ENCODE measurements around the gene DMKN.

The DMKN gene

DNA sequence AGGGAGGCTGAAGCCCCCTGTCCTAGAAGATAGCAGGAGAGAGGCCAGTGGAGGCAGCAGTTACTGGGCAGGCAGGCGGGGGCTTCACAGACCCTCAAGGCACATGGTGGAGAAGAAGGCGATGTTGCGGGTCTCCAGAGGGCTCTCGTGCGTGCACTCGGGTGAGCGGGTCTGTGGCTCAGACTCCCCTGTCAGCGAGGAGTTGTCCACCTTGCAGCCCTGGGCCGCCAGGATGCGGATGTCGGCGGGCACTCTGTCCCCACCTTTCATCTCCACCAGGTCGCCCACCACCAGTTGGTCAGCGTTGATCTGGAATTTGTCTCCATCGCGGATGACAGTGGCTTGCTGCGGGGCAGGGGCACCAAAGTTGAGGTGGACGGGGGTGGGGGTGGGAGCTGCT is 46.8 kb upstream of the DMKN start:
- no peak overlapping the region for H3K56ac ChIP-seq (ENCODE audit: low read length)
- no peak overlapping the region for H3K4ac ChIP-seq (ENCODE audit: low read depth, low read length)
- no peak overlapping the region for H3K23ac ChIP-seq (ENCODE audit: low read length)
- H4K8ac ChIP-seq (ENCODE audit: low read depth, low read length) = no peak overlapping the region
- no peak overlapping the region for H3K18ac ChIP-seq (ENCODE audit: low read length)
- no peak overlapping the region for H3K27ac ChIP-seq (ENCODE audit: low read depth, low read length)
- no peak overlapping the region for H2BK5ac ChIP-seq (ENCODE audit: low read length)
- H2BK15ac ChIP-seq (replicated peaks; ENCODE audit: low read depth) = no peak overlapping the region
- no peak overlapping the region for H4K5ac ChIP-seq (ENCODE audit: low read length)
- H3K36me3 ChIP-seq (ENCODE audit: control insufficient read depth, insufficient read depth, low read length) = no peaks in the 10 kb centered on the region
- no peak overlapping the region for H2AK5ac ChIP-seq (ENCODE audit: low read length)
- no peaks in the 10 kb centered on the region for H3K79me2 ChIP-seq (ENCODE audit: control insufficient read depth, insufficient read depth, low read length)
- H3K79me1 ChIP-seq (ENCODE audit: low read length) = no peaks in the 10 kb centered on the region
- H3K4me3 ChIP-seq (ENCODE audit: low read length) = no peak overlapping the region
- no peak overlapping the region for H3K4me2 ChIP-seq (ENCODE audit: low read length)
- no peak overlapping the region for H2BK120ac ChIP-seq (ENCODE audit: low read depth, low read length)
- DNase-seq = no peak
- H3K27me3 ChIP-seq (ENCODE audit: insufficient read depth, low read length, poor library complexity) = no peaks in the 10 kb centered on the region
- H3K9ac ChIP-seq (ENCODE audit: low read length) = no peak overlapping the region
- no peaks in the 10 kb centered on the region for H3K4me1 ChIP-seq (ENCODE audit: control insufficient read depth, low read depth, low read length)
- no CpG with 5 or more reads among the region's 18 CpGs for WGBS (ENCODE audit: extremely low coverage, insufficient coverage, low lambda C conversion rate)

- Histone ChIP-seq H2BK120ac (ENCODE audit: low read depth, low read length) (no peak overlapping the region), H3K79me1 (ENCODE audit: low read length) (no peaks in the 10 kb centered on the region), H3K79me2 (ENCODE audit: control insufficient read depth, insufficient read depth, low read length) (no peaks in the 10 kb centered on the region), H3K27me3 (ENCODE audit: insufficient read depth, low read length, poor library complexity) (no peaks in the 10 kb centered on the region), H3K4me2 (ENCODE audit: low read length) (no peak overlapping the region), H3K56ac (ENCODE audit: low read length) (no peak overlapping the region), H2BK15ac (replicated peaks; ENCODE audit: low read depth) (no peak overlapping the region), H4K8ac (ENCODE audit: low read depth, low read length) (no peak overlapping the region), H3K18ac (ENCODE audit: low read length) (no peak overlapping the region), H2AK5ac (ENCODE audit: low read length) (no peak overlapping the region), H2BK5ac (ENCODE audit: low read length) (no peak overlapping the region), H3K9ac (ENCODE audit: low read length) (no peak overlapping the region), H3K4ac (ENCODE audit: low read depth, low read length) (no peak overlapping the region), H3K27ac (ENCODE audit: low read depth, low read length) (no peak overlapping the region), H3K4me1 (ENCODE audit: control insufficient read depth, low read depth, low read length) (no peaks in the 10 kb centered on the region), H3K4me3 (ENCODE audit: low read length) (no peak overlapping the region), H3K23ac (ENCODE audit: low read length) (no peak overlapping the region), H3K36me3 (ENCODE audit: control insufficient read depth, insufficient read depth, low read length) (no peaks in the 10 kb centered on the region), H4K5ac (ENCODE audit: low read length) (no peak overlapping the region)
- DNase-seq = no peak
- no CpG with 5 or more reads among the region's 23 CpGs for WGBS (ENCODE audit: extremely low coverage, insufficient coverage, low lambda C conversion rate)
Observed at GRCh38 chr19:35559781-35560180, 46.3 kb upstream of the DMKN start.

DNA sequence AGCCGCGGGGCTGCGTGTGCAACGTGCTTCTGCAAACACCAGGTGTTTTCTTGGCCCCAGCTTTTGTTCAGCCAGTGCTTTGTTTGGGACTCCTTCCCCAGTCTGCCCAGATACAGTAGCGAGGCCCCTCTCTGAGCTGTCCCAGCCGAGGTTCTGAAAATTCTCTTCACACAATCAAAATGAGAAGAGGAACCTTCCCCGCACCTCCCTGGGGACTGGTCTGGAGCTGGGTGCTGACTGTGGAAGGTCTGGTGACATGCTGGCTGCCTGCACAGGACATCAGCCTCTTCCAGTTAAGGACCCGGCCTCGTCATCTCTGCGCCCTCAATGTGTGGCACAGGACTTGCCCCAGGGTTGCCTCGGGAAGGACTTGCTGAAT is 45.8 kb upstream of the DMKN start:
- Histone ChIP-seq H3K27me3 (ENCODE audit: insufficient read depth, low read length, poor library complexity) (no peaks in the 10 kb centered on the region), H3K9ac (ENCODE audit: low read length) (no peak overlapping the region), H3K4ac (ENCODE audit: low read depth, low read length) (no peak overlapping the region), H3K56ac (ENCODE audit: low read length) (no peak overlapping the region), H3K27ac (ENCODE audit: low read depth, low read length) (no peak overlapping the region), H4K5ac (ENCODE audit: low read length) (no peak overlapping the region), H3K4me3 (ENCODE audit: low read length) (no peak overlapping the region), H2BK15ac (replicated peaks; ENCODE audit: low read depth) (no peak overlapping the region), H3K4me1 (ENCODE audit: control insufficient read depth, low read depth, low read length) (no peaks in the 10 kb centered on the region), H3K4me2 (ENCODE audit: low read length) (no peak overlapping the region), H3K79me1 (ENCODE audit: low read length) (no peaks in the 10 kb centered on the region), H3K23ac (ENCODE audit: low read length) (no peak overlapping the region), H3K18ac (ENCODE audit: low read length) (no peak overlapping the region), H3K36me3 (ENCODE audit: control insufficient read depth, insufficient read depth, low read length) (no peaks in the 10 kb centered on the region), H4K8ac (ENCODE audit: low read depth, low read length) (no peak overlapping the region), H3K79me2 (ENCODE audit: control insufficient read depth, insufficient read depth, low read length) (no peaks in the 10 kb centered on the region), H2BK120ac (ENCODE audit: low read depth, low read length) (no peak overlapping the region), H2AK5ac (ENCODE audit: low read length) (no peak overlapping the region), H2BK5ac (ENCODE audit: low read length) (no peak overlapping the region)
- DNase-seq = no peak
- no CpG with 5 or more reads among the region's 11 CpGs for WGBS (ENCODE audit: extremely low coverage, insufficient coverage, low lambda C conversion rate)

DNA sequence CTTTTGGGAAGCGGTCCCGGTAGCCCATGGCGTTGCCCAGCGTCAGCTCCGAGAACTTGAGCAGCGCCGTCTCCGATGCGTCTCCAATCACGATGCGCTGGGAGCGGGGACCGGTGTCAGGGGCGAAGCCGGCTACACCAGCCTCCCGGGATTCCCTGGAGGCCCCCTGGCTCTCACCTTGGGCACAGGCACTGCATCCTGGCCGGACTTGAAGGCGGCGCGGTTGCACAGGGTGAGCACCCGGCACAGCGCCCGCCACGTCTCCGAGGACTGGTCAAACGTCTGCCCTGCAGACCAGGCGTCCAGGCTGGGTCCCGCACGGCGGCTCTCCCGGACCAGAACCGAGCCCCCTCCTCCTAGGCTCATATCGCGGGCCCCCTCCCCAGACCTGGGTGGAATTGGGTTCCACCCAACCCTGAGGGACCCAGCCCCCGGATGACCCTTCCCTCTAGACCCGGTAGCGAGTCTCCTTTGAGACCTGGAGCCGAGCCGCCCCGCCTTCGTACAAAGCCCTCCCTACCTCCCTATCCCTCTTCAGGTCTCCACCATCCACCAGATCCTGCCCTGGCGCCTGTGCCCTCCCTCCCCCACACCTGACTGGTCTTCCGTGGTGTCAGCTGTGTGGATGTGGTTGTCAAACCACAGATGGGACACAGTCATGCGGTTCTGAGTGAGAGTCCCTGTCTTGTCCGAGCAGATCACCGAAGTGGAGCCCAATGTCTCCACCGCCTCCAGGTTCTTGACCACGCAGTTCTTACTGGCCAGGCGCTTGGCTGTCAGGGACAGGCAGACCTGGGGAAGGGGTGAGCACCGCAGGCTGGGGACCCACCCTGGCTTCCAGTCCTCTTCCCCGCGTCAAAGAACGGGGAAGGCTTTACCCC is 45.2 kb upstream of the DMKN start:
- H2BK120ac ChIP-seq (ENCODE audit: low read depth, low read length) = no peak overlapping the region
- H2BK5ac ChIP-seq (ENCODE audit: low read length) = no peak overlapping the region
- no peak for DNase-seq
- H3K23ac ChIP-seq (ENCODE audit: low read length) = no peak overlapping the region
- no peaks in the 10 kb centered on the region for H3K79me2 ChIP-seq (ENCODE audit: control insufficient read depth, insufficient read depth, low read length)
- H4K5ac ChIP-seq (ENCODE audit: low read length) = no peak overlapping the region
- H3K4me1 ChIP-seq (ENCODE audit: control insufficient read depth, low read depth, low read length) = no peaks in the 10 kb centered on the region
- no peak overlapping the region for H3K56ac ChIP-seq (ENCODE audit: low read length)
- H3K36me3 ChIP-seq (ENCODE audit: control insufficient read depth, insufficient read depth, low read length) = no peaks in the 10 kb centered on the region
- no peaks in the 10 kb centered on the region for H3K27me3 ChIP-seq (ENCODE audit: insufficient read depth, low read length, poor library complexity)
- H3K18ac ChIP-seq (ENCODE audit: low read length) = no peak overlapping the region
- no peak overlapping the region for H3K4ac ChIP-seq (ENCODE audit: low read depth, low read length)
- no peak overlapping the region for H4K8ac ChIP-seq (ENCODE audit: low read depth, low read length)
- peak overlapping the region; percentile 42 for H3K4me2 ChIP-seq (ENCODE audit: low read length)
- WGBS (ENCODE audit: extremely low coverage, insufficient coverage, low lambda C conversion rate) = no CpG with 5 or more reads among the region's 53 CpGs
- H3K27ac ChIP-seq (ENCODE audit: low read depth, low read length) = no peak overlapping the region
- H2AK5ac ChIP-seq (ENCODE audit: low read length) = no peak overlapping the region
- H2BK15ac ChIP-seq (replicated peaks; ENCODE audit: low read depth) = no peak overlapping the region
- H3K4me3 ChIP-seq (ENCODE audit: low read length) = no peak overlapping the region
- H3K9ac ChIP-seq (ENCODE audit: low read length) = no peak overlapping the region
- H3K79me1 ChIP-seq (ENCODE audit: low read length) = no peaks in the 10 kb centered on the region

- H3K79me2 ChIP-seq (ENCODE audit: control insufficient read depth, insufficient read depth, low read length) = no peaks in the 10 kb centered on the region
- H3K27ac ChIP-seq (ENCODE audit: low read depth, low read length) = no peak overlapping the region
- H2BK15ac ChIP-seq (replicated peaks; ENCODE audit: low read depth) = no peak overlapping the region
- H2BK5ac ChIP-seq (ENCODE audit: low read length) = no peak overlapping the region
- H3K9ac ChIP-seq (ENCODE audit: low read length) = peak overlapping the region; percentile 54
- H3K18ac ChIP-seq (ENCODE audit: low read length) = no peak overlapping the region
- no peak overlapping the region for H3K4ac ChIP-seq (ENCODE audit: low read depth, low read length)
- peak; percentile 96 for DNase-seq
- H3K4me3 ChIP-seq (ENCODE audit: low read length) = peak overlapping the region; percentile 66
- H3K27me3 ChIP-seq (ENCODE audit: insufficient read depth, low read length, poor library complexity) = no peaks in the 10 kb centered on the region
- H3K4me2 ChIP-seq (ENCODE audit: low read length) = peak overlapping the region; percentile 98
- no peak overlapping the region for H2AK5ac ChIP-seq (ENCODE audit: low read length)
- H3K56ac ChIP-seq (ENCODE audit: low read length) = peak overlapping the region; percentile 88
- WGBS (ENCODE audit: extremely low coverage, insufficient coverage, low lambda C conversion rate) = no CpG with 5 or more reads among the region's 60 CpGs
- H3K23ac ChIP-seq (ENCODE audit: low read length) = no peak overlapping the region
- no peak overlapping the region for H4K8ac ChIP-seq (ENCODE audit: low read depth, low read length)
- no peaks in the 10 kb centered on the region for H3K36me3 ChIP-seq (ENCODE audit: control insufficient read depth, insufficient read depth, low read length)
- no peak overlapping the region for H4K5ac ChIP-seq (ENCODE audit: low read length)
- no peak overlapping the region for H2BK120ac ChIP-seq (ENCODE audit: low read depth, low read length)
- no peaks in the 10 kb centered on the region for H3K79me1 ChIP-seq (ENCODE audit: low read length)
- H3K4me1 ChIP-seq (ENCODE audit: control insufficient read depth, low read depth, low read length) = no peaks in the 10 kb centered on the region
Observed at GRCh38 chr19:35557539-35558399, 44.3 kb upstream of the DMKN start.

All from mesendoderm (in vitro differentiated cells).